OCI-LY3 (cell line): Measurements from ENCODE around the gene SELENOS.

Experiments
- H2AFZ ChIP-seq: fragments of 200-600, 300-600 bp; shearing (Covaris generic); 2 replicates; pipeline ENCODE4 v1.6.0; 2014; ENCODE audit warnings: antibody characterized with exemption, low read depth, low read length
- H3K27ac ChIP-seq: fragments of 200-600, 300-600 bp; sonication (generic); 2 replicates; pipeline ENCODE4 v1.5.1; 2014; ENCODE audit warnings: mild to moderate bottlenecking, low read length, moderate library complexity, mixed read lengths
- H3K27me3 ChIP-seq: fragments of 200-600, 300-600 bp; sonication (generic); 2 replicates; pipeline ENCODE4 v1.6.1; 2014; ENCODE audit warnings: low read depth, low read length, mixed read lengths
- H3K36me3 ChIP-seq: fragments of 200-600, 300-600 bp; sonication (generic); replicated peaks from 2 replicates; pipeline ENCODE3; 2014; ENCODE audit warnings: low read depth, low read length, mixed read lengths
- H3K4me1 ChIP-seq: fragments of 300-600, 200-600 bp; sonication (generic); 2 replicates; pipeline ENCODE4 v1.6.1; 2014; ENCODE audit warnings: low read length, mixed read lengths
- H3K4me2 ChIP-seq: fragments of 200-600, 300-600 bp; sonication (generic); 2 replicates; pipeline ENCODE4 v1.6.1; 2014; ENCODE audit warnings: low read length, mixed read lengths
- H3K4me3 ChIP-seq: fragments of 300-600, 200-600 bp; sonication (generic); 2 replicates; pipeline ENCODE4 v1.5.1; 2014; ENCODE audit warnings: antibody characterized with exemption, mild to moderate bottlenecking, low read length, moderate library complexity
- H3K79me2 ChIP-seq: fragments of 300-600, 200-600 bp; shearing (Covaris generic); 2 replicates; pipeline ENCODE4 v1.6.1; 2014; ENCODE audit warnings: mild to moderate bottlenecking, low read length, mixed read lengths
- H3K9ac ChIP-seq: fragments of 300-600, 200-600 bp; shearing (Covaris generic); 2 replicates; pipeline ENCODE4 v1.6.0; 2014; ENCODE audit warnings: mild to moderate bottlenecking, low read length, moderate library complexity
- H3K9me3 ChIP-seq: fragments of 200-600, 300-600 bp; shearing (Covaris generic); 2 replicates; pipeline ENCODE4 v1.6.1; 2014; ENCODE audit warnings: low read length, mixed read lengths; ENCODE audit not compliant: insufficient read depth
- H4K20me1 ChIP-seq: fragments of 200-600, 300-600 bp; sonication (generic); 2 replicates; pipeline ENCODE4 v1.6.1; 2016; ENCODE audit warnings: low read length, mixed read lengths; ENCODE audit not compliant: insufficient read depth
- EZH2phosphoT487 ChIP-seq: fragments of 200-600 bp; shearing (Covaris generic); IDR thresholded peaks from 2 replicates; pipeline ENCODE4 v1.6.1; 2018; ENCODE audit warnings: antibody characterized with exemption, mixed run types, low read depth
- TF ChIP-seq, protein P1 (sequence below): fragments of 200-600, 300-600 bp; sonication (generic); IDR thresholded peaks from 2 replicates; pipeline ENCODE4 v1.5.1; 2014; ENCODE audit warnings: antibody characterized with exemption, low read length, low read depth

SELENOS gene

DNA sequence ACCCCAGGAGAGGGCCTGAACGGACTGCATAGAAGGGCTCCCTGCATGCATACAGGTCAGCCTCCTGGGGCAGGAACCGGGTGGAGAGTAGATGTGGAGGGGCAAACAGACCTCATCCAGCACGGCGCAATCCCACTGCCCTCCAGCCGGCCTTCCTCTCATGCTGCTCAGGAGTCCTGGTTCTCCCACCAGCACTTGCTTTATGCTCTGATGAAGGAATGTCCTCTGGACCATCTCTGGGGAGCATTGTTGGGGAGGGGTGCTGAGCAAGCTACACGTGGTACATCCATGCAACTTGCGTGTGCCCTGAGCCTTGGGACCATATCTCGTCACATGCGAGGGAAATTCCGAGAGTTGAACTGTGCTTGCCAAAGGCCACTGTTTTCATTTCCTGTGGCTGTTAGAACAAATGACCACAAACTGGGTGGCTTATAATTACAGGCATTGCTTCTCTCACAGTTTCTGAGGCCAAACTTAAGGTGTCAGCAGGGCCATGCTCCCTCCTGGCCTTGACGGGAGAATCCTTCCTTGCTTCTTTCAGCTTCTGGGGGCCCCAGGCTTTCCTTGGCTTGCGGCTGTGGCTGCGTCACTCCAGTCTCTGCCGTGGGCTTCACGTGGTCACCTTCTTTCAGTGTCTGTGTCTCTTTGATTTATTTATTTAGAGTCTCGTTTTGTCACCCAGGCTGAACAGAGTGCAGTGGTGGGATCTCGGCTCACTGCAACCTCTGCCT is 12.2 kb downstream of the SELENOS start:
- H2AFZ ChIP-seq = no peak overlapping the region
- no peak overlapping the region for H3K4me3 ChIP-seq
- H3K27me3 ChIP-seq = peaks cover 14% of the 10 kb centered on the region
- H3K27ac ChIP-seq = no peak overlapping the region
- no peaks in the 10 kb centered on the region for H4K20me1 ChIP-seq
- no peaks in the 10 kb centered on the region for H3K9me3 ChIP-seq
- H3K4me1 ChIP-seq = peaks cover 4% of the 10 kb centered on the region; the same call in 1 of the 2 replicates
- no peak overlapping the region for H3K4me2 ChIP-seq
- H3K9ac ChIP-seq = no peak overlapping the region
- TF ChIP-seq, protein P1, sequence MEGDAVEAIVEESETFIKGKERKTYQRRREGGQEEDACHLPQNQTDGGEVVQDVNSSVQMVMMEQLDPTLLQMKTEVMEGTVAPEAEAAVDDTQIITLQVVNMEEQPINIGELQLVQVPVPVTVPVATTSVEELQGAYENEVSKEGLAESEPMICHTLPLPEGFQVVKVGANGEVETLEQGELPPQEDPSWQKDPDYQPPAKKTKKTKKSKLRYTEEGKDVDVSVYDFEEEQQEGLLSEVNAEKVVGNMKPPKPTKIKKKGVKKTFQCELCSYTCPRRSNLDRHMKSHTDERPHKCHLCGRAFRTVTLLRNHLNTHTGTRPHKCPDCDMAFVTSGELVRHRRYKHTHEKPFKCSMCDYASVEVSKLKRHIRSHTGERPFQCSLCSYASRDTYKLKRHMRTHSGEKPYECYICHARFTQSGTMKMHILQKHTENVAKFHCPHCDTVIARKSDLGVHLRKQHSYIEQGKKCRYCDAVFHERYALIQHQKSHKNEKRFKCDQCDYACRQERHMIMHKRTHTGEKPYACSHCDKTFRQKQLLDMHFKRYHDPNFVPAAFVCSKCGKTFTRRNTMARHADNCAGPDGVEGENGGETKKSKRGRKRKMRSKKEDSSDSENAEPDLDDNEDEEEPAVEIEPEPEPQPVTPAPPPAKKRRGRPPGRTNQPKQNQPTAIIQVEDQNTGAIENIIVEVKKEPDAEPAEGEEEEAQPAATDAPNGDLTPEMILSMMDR = no peak
- no peak for TF ChIP-seq EZH2phosphoT487
- peaks cover 9% of the 10 kb centered on the region for H3K36me3 ChIP-seq
- no peaks in the 10 kb centered on the region for H3K79me2 ChIP-seq

- H3K9ac ChIP-seq = no peak overlapping the region
- H2AFZ ChIP-seq = no peak overlapping the region
- H4K20me1 ChIP-seq = no peaks in the 10 kb centered on the region
- H3K79me2 ChIP-seq = no peaks in the 10 kb centered on the region
- H3K4me2 ChIP-seq = no peak overlapping the region
- peaks cover 21% of the 10 kb centered on the region for H3K27me3 ChIP-seq
- H3K4me3 ChIP-seq = no peak overlapping the region
- no peaks in the 10 kb centered on the region for H3K36me3 ChIP-seq
- H3K9me3 ChIP-seq = no peaks in the 10 kb centered on the region
- H3K27ac ChIP-seq = no peak overlapping the region
- no peak for TF ChIP-seq EZH2phosphoT487
- TF ChIP-seq, protein P1 = no peak
- H3K4me1 ChIP-seq = peaks cover 4% of the 10 kb centered on the region; the same call in 1 of the 2 replicates
Observed at GRCh38 chr15:101264011-101264410, 13.3 kb downstream of the SELENOS start.

DNA sequence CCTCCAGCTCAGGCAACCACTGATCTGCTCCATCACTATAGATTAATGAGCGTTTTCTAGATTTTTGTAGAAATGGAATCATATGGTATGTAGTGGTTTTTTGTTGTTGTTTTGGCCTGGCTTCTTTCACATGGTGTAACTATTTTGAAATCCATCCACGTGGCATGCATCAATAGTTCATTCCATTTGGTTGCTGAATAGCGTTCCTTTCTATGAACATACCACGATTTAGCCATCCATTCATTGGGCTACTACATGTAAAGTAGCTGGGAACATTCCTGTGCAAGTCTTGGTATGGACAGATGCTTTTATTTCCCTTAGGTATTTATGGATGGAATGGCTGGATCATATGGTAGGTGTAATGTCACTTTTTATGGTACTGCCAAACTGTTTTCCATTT is 14.7 kb downstream of the SELENOS start:
- Histone ChIP-seq H3K4me1 (peaks cover 4% of the 10 kb centered on the region; the same call in 1 of the 2 replicates), H3K4me3 (no peak overlapping the region), H3K36me3 (no peaks in the 10 kb centered on the region), H4K20me1 (no peaks in the 10 kb centered on the region), H3K9ac (no peak overlapping the region), H3K79me2 (no peaks in the 10 kb centered on the region), H3K9me3 (no peaks in the 10 kb centered on the region), H3K4me2 (no peak overlapping the region), H3K27me3 (peaks cover 29% of the 10 kb centered on the region), H3K27ac (no peak overlapping the region), H2AFZ (no peak overlapping the region)
- TF ChIP-seq, protein P1 = no peak
- no peak for TF ChIP-seq EZH2phosphoT487

GRCh38 chr15:101258238-101259144 is 18.8 kb downstream of the SELENOS start:
- Histone ChIP-seq H3K36me3 (no peaks in the 10 kb centered on the region), H3K27ac (no peak overlapping the region), H3K9me3 (no peaks in the 10 kb centered on the region), H3K4me3 (no peak overlapping the region), H2AFZ (no peak overlapping the region), H3K27me3 (peaks cover 53% of the 10 kb centered on the region), H4K20me1 (no peaks in the 10 kb centered on the region), H3K4me2 (peak overlapping the region; percentile 19; the same call in 1 of the 2 replicates), H3K4me1 (no peaks in the 10 kb centered on the region), H3K79me2 (no peaks in the 10 kb centered on the region), H3K9ac (no peak overlapping the region)
- TF ChIP-seq, protein P1 = peak; percentile 98
- TF ChIP-seq EZH2phosphoT487 = no peak
